ENCODE measurements around the gene MYL10. TPM values are rescaled to one million over a fixed set of nuclear protein-coding genes. Genes with fewer than 3 reads are reported as not detected.

The MYL10 gene
- total and polyA plus RNA-seq, 2 of the 13 experiments (the other 11 are each of a cell fraction or from before 2014, with no cell fraction given) = not detected

DNA sequence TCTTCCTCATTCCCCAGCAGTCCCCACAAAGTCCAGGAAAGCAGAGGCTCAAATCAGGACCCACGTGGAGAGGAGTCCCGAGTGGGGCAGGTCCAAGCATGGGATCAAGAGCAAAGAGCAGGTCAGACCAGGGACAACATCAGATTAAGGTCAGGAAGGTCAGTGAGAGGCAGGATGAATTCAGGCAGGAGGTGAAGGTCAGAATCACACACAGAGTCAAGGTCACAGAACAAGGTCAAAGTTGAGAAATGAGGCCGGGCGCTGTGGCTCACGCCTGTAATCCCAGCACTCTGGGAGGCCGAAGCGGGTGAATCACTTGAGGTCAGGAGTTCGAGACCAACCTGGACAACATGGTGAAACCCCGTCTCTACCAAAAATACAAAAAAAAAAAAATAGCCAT, 2.3 kb downstream of the MYL10 start:
- WGBS (ENCODE audit: low lambda C conversion rate) = 6% methylated on average over 9 of the region's 9 CpGs
- H3K36me3 ChIP-seq (replicated peaks in 1 of 2; ENCODE audit: control insufficient read depth in 1 of 2, insufficient read depth in 2 of 2, low read length in 2 of 2) = no peaks in the 10 kb centered on the region
- ChIA-PET CTCF (ENCODE audit: low intra/inter-chr PET ratio, low total read pairs) (no interaction called here), POLR2A (no interaction called here)
- no peaks in the 10 kb centered on the region for H3K9me3 ChIP-seq (ENCODE audit: low read length)
- no peak overlapping the region for H3K9ac ChIP-seq (ENCODE audit: insufficient read depth, low read depth, low read length)
- in situ Hi-C loops (cut with HindIII; ENCODE audit: extremely low pct_ligation_motif_present, low pct_unique_long_range_greater_than_20kb) = no loop called here
- no peak overlapping the region for H3K4me3 ChIP-seq (replicated peaks in 1 of 3; ENCODE audit: insufficient read depth in 1 of 3, low read depth in 2 of 3, low read length in 3 of 3)
- H2AFZ ChIP-seq (ENCODE audit: low read length) = no peak overlapping the region
- FAIRE-seq = no peak
- DNase-seq (ENCODE audit: low spot score) = no peak
- peaks cover 10% of the 10 kb centered on the region for H3K4me1 ChIP-seq (ENCODE audit: insufficient read depth, low read length)
- H3K79me2 ChIP-seq (ENCODE audit: insufficient read depth, low read length) = no peaks in the 10 kb centered on the region
- no peaks in the 10 kb centered on the region for H4K20me1 ChIP-seq (ENCODE audit: insufficient read depth, low read length)
- H3K27me3 ChIP-seq (ENCODE audit: control insufficient read depth in 1 of 2, insufficient read depth in 2 of 2, low read length in 2 of 2) = peaks cover 3 to 56% of the 10 kb centered on the region in 2 experiments; a peak in 3 of 5 replicates
- intact Hi-C loops (cut with micrococcal nuclease; ENCODE audit: unreplicated experiment) = no loop called here
- no peak for ATAC-seq
- BruUV-seq (replicated peaks) = no TSS peak
- H3K27ac ChIP-seq (ENCODE audit: extremely low read length, insufficient read depth, low read length) = no peak overlapping the region
- H3K4me2 ChIP-seq (ENCODE audit: low read depth, low read length) = no peak overlapping the region
- TF ChIP-seq ZNF703 (CRISPR knock-in tag; IDR thresholded peaks at IDR 0.05; ENCODE audit: borderline replicate concordance) (no peak), ZNF652 (CRISPR knock-in tag; IDR thresholded peaks at IDR 0.05; ENCODE audit: borderline replicate concordance, low read depth) (no peak), MED13 (CRISPR knock-in tag; IDR thresholded peaks at IDR 0.05) (no peak), RXRB (CRISPR knock-in tag; IDR thresholded peaks at IDR 0.05; ENCODE audit: borderline replicate concordance) (0 out of 2 replicates have a peak, but pooled peaks have one; percentile 19), NR2C2 (CRISPR knock-in tag; IDR thresholded peaks at IDR 0.05; ENCODE audit: borderline replicate concordance) (peak; percentile 57), CHD2 (IDR thresholded peaks at IDR 0.05; ENCODE audit: low read depth, low read length) (no peak), ESRRA (CRISPR knock-in tag; IDR thresholded peaks at IDR 0.05; ENCODE audit: low read depth) (peak; percentile 83; the same call in 1 of the 2 replicates), DNMT1 (CRISPR knock-in tag; IDR thresholded peaks at IDR 0.05) (no peak), SKI (IDR thresholded peaks at IDR 0.05; ENCODE audit: partially characterized antibody) (peak; percentile 53), RARA (CRISPR knock-in tag; IDR thresholded peaks at IDR 0.05) (peak; percentile 71)
- TF ChIP-seq, protein P1, sequence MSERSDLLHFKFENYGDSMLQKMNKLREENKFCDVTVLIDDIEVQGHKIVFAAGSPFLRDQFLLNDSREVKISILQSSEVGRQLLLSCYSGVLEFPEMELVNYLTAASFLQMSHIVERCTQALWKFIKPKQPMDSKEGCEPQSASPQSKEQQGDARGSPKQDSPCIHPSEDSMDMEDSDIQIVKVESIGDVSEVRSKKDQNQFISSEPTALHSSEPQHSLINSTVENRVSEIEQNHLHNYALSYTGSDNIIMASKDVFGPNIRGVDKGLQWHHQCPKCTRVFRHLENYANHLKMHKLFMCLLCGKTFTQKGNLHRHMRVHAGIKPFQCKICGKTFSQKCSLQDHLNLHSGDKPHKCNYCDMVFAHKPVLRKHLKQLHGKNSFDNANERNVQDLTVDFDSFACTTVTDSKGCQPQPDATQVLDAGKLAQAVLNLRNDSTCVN (CRISPR knock-in tag; IDR thresholded peaks at IDR 0.05; ENCODE audit: borderline replicate concordance) = no peak
- TF ChIP-seq, protein P2, sequence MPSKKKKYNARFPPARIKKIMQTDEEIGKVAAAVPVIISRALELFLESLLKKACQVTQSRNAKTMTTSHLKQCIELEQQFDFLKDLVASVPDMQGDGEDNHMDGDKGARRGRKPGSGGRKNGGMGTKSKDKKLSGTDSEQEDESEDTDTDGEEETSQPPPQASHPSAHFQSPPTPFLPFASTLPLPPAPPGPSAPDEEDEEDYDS (CRISPR knock-in tag; IDR thresholded peaks at IDR 0.05) = no peak
- TF ChIP-seq, protein P3, sequence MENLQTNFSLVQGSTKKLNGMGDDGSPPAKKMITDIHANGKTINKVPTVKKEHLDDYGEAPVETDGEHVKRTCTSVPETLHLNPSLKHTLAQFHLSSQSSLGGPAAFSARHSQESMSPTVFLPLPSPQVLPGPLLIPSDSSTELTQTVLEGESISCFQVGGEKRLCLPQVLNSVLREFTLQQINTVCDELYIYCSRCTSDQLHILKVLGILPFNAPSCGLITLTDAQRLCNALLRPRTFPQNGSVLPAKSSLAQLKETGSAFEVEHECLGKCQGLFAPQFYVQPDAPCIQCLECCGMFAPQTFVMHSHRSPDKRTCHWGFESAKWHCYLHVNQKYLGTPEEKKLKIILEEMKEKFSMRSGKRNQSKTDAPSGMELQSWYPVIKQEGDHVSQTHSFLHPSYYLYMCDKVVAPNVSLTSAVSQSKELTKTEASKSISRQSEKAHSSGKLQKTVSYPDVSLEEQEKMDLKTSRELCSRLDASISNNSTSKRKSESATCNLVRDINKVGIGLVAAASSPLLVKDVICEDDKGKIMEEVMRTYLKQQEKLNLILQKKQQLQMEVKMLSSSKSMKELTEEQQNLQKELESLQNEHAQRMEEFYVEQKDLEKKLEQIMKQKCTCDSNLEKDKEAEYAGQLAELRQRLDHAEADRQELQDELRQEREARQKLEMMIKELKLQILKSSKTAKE (CRISPR knock-in tag; IDR thresholded peaks at IDR 0.05; ENCODE audit: borderline replicate concordance) = peak; percentile 52; the same call in 1 of the 2 replicates
- TF ChIP-seq, protein P4, sequence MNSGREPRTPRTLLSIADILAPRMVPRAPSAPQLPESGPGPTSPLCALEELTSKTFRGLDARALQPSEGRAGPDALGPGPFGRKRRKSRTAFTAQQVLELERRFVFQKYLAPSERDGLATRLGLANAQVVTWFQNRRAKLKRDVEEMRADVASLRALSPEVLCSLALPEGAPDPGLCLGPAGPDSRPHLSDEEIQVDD (CRISPR knock-in tag; IDR thresholded peaks at IDR 0.05; ENCODE audit: borderline replicate concordance) = no peak
- TF ChIP-seq, protein P5, sequence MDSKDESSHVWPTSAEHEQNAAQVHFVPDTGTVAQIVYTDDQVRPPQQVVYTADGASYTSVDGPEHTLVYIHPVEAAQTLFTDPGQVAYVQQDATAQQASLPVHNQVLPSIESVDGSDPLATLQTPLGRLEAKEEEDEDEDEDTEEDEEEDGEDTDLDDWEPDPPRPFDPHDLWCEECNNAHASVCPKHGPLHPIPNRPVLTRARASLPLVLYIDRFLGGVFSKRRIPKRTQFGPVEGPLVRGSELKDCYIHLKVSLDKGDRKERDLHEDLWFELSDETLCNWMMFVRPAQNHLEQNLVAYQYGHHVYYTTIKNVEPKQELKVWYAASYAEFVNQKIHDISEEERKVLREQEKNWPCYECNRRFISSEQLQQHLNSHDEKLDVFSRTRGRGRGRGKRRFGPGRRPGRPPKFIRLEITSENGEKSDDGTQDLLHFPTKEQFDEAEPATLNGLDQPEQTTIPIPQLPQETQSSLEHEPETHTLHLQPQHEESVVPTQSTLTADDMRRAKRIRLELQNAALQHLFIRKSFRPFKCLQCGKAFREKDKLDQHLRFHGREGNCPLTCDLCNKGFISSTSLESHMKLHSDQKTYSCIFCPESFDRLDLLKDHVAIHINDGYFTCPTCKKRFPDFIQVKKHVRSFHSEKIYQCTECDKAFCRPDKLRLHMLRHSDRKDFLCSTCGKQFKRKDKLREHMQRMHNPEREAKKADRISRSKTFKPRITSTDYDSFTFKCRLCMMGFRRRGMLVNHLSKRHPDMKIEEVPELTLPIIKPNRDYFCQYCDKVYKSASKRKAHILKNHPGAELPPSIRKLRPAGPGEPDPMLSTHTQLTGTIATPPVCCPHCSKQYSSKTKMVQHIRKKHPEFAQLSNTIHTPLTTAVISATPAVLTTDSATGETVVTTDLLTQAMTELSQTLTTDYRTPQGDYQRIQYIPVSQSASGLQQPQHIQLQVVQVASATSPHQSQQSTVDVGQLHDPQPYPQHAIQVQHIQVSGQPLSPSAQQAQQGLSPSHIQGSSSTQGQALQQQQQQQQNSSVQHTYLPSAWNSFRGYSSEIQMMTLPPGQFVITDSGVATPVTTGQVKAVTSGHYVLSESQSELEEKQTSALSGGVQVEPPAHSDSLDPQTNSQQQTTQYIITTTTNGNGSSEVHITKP (CRISPR knock-in tag; IDR thresholded peaks at IDR 0.05; ENCODE audit: low read depth) = no peak

Measured in HepG2 (cell line).